Measurements from ENCODE around the gene NCOA3.

- no peak for TF ChIP-seq CTCF (IDR thresholded peaks at IDR 0.05)
- no peak for TF ChIP-seq POLR2A (IDR thresholded peaks at IDR 0.05)
These were observed 26.2 kb upstream of the NCOA3 start for GRCh38 chr20:47475419-47476044.

Data from adrenal gland (tissue), 5 donors.